HG03139 (cell line): ENCODE results near the gene ARHGEF2.
"Not testable (repeated sequence)": the region's sequence is repeated elsewhere in the genome, so short reads cannot be mapped to it uniquely, and the experiment has no call there.

Experiments used
- ATAC-seq: cut with Tn5 transposase; IDR thresholded peaks from one replicate; pipeline ENCODE4 v1.9.1; 2021; ENCODE audit not compliant: unreplicated experiment

Gene ARHGEF2

DNA sequence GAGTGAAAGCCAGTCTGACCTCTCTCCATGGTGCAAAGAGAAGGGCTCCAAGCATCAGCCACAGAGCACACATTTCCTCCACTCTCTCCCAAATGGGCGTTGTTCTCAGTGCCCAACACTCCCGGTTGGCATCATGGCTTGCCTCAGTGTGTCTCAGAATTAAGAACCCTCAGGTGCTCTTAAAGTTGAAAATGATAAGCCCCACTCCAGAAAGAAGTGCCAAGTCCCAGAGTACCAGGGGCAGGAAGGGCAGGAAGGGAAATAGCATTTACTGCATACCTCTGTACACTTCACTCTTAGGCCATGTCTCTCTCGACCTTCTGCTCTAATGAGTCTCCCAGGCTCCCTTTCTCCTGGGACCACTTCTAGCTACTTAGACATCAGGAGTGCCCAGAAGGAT lies 15.2 kb upstream of the ARHGEF2 start:
- no peak for ATAC-seq

DNA sequence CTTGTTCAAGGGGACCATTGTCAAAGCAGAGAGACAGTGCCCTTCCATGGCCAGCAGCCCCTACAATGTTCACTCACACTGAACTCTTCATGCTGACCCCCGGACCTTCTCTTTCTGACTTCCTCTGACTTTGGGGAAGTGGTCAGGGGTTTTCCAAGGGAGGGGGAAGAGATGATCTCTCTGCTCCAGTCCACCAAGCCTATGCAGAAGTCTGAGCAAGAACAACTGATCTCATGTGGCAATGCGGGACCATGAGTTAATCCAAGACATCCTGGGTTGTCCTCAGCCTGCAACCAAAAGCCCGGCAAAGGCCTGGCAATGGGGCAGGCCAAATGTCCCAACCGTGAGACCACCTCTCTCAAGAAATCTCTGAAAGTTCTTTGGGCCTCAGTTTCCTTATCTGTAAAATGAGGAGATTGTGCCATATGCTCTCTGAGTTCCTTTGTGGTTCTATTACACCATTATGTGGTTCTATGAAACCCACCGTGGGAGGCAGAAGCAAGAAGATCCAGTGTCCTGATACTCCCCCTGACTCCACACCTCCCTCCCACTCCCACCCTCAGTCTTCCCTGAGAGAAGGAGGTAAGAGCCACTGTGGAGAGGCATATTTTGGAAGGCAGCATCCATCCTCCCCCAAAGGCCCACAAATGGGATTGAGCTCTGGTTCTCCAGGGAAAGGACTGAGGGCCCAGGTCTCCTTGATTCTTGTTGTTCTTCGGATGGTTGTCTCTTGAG lies 11.8 kb upstream of the ARHGEF2 start:
- ATAC-seq, result no peak

DNA sequence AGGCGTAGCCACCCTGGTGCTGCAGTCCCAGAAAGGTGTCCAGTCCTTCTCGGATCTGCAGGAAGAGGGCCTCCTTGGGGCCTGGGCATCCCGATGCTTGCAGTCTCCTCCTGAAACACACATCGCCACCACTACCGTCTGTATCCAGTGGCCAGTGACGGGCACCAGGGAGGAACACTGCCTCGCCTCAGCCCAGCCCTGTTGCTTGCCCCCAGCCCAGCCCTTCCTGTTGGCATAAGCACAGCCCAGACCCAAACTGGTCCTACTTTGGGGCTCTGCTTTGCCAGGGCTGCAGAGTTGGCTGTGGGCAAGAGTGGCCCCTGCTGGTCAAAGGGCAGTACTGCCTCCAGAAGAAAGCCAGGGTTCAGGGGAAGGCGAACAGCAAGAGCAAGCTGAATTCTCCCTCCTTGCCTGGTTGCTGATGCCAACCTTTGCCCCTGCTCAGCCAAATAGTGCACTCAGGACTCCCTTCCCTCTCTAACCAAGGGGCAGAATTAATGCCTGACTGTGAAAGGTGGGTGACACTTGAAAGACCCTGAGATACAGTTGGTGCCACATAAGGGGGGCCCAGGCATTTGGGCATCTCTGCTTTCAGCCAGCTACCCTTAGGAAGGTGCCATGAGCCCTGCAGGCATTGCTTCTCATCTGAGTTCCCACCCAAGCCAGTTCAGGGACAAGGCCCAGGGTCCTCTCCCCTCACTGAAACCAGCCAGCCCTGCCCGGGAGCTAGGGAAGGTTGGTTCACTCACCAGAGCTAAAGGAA lies 11.1 kb upstream of the ARHGEF2 start:
- ATAC-seq, result no peak

DNA sequence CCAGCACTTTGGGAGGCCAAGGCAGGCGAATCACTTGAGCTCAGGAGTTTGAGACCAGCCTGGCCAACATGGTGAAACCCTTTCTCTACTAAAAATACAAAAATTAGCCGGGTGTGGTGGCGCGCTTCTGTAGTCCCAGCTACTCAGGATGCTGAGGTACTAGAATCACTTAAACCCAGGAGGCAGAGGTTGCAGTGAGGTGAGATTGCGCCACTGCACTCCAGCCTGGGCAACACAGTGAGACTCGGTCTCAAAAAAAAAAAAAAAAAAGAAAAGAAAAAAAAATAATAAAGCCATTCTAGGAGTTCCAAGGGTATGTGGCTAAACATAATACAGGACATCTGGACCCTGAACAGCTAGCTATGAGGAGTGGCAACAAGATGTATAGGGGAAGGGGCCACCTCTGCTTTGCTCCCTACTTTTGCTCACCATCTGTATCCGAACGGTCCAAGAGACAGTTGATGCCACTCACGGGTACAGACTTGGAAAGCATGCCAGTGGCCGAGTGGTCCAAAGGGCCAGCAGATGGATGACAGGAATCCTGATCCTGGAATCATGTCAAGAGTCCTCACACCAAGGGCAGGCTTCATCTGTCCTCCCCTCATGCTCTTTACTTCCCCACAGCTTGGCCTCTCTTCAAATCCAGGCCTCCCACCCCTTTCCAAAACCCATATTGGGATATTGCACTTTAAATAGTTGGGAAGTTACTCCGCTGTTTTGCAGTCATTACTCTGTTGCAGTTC lies 6.7 kb upstream of the ARHGEF2 start:
- not testable (repeated sequence) for ATAC-seq

DNA sequence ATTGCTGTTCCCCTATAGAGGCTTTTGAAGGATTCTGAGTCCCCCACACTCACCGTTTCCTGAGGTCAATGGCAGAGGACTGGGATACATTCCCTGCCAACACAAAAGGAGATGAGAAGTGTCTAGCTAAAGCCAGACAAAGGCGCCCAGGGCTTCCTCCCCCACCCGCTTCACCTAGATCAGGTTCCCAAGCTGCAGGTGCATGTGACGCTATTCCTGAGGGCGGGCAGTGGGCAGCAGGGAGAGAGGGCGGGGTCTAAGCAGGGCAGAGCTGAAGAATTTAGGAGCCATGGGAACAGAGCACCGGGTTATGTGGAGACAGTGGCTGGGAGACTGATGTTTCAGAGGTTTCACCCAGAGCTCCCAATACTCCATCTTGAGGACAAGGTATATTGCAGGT lies 6.0 kb upstream of the ARHGEF2 start:
- ATAC-seq, result no peak

DNA sequence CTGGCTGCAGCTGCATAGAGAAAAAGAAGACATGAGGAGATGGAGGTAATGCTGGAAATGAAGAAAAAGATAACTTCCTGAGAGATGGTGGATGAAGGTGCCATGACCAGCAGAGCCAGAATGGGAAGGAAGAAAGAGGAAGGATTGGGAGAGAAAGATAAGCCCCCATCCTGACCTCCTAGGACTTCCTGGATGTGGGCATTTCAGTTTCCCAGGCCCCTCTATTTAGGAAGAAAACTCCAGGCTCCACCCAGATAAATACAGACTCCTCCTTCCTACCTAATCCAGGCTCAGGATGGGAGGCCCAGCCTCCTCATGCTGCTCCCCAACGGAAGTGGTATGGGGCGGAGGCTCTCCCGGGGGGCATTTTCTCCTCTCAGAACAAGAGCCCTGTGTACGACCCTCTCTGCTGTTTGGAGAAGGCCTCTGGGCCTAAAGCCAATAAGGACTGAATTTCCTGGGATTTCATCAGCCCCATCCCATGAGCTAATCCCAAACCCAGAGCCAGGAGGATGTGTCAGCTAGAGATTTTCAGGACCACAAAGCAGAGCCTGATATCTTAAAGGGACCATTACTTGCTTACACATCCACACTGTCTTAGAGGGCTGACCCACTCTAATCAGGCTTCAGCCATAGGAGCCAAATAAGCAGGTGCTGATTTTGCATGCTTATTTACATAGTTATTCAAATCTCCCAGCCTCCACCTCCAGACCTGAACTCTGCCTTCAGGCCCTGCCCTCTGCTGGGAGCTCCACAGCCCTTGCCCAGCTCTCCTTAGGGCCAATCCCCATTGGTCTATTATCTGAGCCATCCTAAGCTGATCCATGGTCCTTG lies 5.1 kb upstream of the ARHGEF2 start:
- ATAC-seq, result no peak

DNA sequence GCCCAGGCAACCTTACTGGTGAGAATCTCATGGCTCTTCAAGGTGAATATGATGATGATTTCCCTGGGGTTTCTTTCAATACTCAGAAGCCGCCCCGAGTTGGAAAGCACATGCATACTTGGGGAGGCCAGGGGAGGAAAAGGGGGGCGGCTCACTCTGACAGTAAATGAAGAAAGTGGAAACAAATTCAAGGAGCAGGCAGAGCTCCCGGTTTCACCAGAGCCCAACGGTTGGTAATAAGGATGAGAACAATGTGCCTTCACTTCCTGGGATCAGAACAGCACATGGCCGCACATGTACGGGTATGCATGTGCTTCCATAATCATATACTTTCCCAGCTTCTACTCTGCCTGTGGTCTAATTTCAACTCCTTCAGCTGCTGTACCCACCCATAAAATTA lies 3.8 kb upstream of the ARHGEF2 start:
- no peak for ATAC-seq

DNA sequence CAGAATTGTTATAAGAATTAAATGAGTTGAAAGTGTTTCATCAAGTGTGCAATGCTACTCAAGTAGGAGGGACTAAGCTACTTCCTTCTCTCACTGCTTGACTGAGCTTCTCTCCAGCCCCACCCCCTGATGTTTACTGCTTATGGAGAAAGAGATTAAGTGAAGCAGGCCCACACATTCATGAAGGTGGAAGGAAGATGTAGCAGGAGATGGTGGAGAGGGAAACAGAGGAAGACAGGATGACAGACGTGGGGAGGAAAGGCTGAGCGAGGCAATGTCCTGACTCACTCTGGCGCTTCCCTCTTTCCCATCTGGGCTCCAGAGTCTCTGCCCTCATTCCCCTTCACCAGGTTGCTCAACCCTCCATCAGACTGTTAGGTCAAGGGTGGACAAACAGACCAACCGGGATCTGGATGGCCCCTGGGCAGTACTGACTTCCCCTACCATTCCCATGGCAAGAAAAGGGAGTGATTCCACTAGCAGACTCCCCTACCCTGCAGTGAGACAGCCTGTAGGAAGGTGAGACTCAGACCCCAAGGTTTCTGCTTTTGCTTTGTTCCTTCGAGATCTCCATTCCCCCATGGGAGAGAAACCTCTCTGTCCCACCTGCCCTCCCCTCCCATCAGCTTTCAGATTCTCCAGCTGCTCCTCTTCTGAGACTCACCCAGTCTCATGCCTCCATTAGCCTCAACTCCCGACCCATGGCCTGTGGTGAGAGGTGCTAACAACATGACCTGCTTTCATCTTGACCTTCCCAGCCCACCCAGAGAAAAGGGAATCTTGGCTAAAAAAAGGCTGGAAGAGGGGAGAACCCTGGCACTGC lies 3.1 kb upstream of the ARHGEF2 start:
- ATAC-seq, result no peak

DNA sequence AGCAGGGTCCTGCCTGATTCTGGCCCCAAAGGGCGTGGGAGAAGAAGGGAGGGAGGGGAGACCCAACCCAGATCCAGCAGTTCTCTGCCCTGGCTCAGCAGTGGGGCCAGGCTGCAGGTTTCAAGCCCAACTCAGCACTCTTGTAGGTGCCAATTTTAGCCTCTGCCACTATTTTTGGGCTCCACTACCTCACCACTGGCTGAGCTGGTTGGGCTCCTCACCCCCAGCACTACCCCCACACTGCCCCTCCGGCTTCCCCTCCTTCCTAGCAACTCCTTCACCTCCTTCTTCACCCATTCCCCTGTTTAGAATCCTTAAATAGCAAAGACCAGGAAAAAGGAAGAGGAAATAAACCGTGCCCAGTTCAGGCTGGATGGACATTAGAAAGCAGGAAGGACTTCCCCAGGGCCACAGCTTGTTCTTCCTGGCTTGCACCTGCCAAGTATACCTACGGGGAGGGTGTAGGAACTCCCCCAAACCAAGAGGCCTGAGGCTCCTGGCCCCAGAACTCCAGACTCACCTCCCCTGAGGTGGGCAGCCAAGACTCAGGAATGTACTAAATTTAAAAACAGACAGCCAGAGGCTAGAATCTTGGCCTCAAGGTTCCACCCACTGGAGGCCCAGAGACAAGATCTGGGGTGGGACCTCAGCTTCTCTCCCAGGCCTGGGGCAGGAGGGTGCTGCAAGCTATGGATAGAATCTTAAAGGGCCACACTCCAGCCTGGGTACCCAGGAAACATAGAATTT lies 1.4 kb upstream of the ARHGEF2 start:
- ATAC-seq, result no peak

DNA sequence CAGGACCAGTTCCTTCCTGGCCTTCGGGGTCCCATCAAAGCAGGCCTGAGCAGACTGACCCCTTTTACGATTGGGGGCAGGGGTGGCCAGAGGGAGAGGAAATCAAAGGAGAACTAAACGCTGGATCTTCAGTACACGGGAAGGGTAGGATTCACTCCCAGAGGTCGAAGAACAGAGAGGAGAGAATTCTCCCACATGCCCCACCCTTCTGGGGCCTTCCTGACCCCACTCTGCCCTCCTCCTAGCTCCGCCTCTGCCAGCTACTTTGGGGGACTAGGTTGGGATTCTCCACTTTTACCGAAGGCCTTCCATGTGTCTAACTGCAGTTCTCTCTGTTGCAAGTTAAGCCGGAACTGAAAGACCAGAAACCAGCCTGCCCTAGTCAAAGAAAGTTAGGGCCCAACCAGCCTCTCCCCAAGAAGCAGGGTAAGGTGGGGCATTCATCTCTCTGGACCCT lies 654 bp upstream of the ARHGEF2 start:
- no peak for ATAC-seq

DNA sequence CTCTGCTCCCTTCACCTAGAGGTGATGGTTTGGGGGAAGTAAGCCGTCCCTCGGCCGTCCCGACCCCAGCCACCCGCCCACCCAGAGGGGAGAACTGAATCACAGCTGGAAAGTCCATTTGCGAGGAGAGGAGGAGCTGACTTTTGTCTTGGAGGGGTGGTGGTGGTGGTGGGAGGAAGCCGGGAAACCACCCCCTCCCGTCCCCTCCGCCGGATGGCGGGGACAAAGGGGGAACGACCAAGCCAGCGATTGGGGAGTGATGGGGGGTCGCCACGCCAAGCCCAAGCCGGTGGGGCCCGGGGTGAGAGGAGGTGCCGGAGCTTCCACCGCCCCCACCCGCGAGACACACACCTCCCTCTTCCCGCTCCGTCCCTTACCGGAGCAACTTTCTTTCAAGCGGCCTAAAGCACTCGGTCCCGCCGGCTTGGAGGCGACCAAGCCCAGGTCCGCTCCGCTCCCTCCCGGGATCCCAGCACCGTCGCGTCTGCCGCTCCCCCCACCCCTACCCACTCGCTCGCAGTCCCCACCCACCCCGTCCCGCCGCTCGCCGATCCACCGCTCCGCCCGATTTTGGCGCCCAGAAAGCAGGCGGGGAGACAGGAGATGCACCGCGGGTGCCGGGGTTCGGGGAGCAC lies 540 bp downstream of the ARHGEF2 start:
- ATAC-seq, result no peak

DNA sequence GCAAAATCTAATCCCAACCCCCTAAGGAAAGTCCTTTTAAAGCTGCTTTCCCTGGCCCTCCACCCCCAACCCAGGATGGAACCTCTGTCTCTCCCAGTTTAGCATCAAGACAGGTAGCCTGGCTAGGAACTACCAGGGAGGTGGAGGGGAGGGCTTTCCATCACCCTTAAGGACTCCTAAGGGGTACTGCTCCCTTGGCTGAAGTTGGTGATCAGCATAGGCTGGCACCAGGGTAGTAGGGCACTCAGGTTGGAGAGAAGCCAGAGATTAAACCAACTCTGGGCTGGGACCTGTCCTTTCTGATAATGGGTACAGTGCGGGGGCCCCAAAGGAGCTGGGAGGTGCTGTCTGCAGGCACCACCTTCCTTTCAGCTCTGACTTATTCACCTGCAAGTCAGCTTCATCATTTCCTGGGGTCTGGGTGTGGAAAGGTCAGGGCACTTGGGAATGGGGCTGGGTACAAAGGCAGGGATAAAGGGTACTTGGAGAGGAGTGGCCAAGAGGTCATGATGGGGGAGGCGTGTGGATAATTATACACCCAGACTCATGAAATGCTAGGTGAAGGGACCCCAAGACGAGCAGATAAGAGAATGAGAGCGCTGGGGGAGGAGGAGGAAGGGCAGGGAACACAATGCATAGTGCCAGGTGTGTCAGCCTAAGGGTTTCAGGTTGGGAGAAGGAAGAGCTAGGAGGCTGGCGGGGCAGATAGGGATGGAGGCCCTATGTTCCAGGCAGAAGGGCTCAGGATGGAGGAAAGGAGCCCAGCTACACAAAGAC lies 1.2 kb downstream of the ARHGEF2 start:
- no peak for ATAC-seq

DNA sequence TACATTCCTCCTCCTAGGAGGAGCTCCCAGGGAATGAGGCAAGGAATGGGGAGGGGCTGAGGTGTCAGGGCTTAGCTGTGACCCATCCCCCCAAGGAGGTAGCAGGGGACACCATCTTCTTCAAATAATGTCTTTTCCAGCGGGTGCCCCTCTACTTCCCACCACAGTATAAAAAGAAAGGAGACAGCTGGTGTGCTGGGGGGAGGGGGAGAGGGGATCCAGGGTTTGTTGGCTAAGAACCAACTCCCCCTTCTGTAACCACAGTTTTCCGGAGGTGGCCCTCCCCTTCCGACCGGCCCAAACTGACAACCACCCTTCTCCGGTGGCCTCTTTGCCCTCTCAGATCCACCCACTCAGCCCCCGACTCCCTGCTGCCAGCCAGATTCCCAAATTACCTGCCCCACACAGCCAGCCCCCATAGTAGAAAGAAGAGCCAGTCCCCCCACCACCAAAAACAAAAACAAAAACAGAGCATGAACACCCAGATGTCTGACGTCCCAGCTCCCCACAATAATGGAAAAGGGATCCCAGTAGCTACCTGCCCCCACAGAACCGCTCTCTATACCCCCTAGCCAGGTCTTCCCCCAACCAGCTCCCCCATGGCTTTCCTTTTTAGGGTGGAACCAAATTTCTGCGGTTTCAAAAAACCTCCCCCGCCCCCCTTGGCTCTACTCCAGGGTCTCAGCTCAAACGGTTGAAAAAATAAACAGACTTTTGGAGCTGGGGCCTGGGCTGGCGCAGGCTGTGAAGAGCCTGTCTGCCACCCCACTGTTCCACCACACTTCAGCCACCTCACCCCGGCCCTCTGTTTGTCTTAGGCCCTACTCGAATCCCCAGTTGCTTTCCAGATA lies 2.1 kb downstream of the ARHGEF2 start:
- no peak for ATAC-seq

DNA sequence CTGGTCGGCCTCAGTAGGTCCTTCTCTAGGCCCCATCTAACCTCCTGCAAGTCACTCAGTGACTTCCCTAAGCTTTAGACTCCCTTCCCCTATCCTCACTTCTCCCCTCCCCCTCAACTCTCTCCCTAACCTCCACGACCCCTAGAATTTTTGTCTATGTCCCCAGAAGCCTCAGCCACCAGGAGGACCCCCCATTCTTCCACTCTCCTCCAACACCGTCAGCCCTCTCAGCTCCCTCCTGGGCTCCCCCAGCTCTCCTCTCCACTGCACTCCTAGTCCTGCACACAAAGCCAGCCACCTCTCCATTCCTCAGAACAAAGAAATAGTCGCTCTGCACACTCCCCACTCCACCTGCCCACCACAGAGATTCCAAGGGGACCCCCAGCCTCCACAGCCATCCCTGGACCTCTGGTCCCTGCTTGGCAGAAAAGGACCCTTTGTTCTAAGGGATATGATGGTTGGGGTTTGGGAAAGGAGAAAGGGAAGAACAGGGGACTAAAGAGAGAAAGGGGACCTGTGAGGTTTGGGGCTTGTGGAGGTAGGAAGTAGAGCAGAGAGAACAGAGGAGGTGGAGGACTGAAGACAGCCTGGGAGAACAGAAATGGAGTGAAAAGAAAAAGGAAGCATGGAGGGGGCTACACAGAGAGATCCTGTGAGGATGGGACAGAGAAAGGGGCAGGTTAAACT lies 2.8 kb downstream of the ARHGEF2 start:
- no peak for ATAC-seq

DNA sequence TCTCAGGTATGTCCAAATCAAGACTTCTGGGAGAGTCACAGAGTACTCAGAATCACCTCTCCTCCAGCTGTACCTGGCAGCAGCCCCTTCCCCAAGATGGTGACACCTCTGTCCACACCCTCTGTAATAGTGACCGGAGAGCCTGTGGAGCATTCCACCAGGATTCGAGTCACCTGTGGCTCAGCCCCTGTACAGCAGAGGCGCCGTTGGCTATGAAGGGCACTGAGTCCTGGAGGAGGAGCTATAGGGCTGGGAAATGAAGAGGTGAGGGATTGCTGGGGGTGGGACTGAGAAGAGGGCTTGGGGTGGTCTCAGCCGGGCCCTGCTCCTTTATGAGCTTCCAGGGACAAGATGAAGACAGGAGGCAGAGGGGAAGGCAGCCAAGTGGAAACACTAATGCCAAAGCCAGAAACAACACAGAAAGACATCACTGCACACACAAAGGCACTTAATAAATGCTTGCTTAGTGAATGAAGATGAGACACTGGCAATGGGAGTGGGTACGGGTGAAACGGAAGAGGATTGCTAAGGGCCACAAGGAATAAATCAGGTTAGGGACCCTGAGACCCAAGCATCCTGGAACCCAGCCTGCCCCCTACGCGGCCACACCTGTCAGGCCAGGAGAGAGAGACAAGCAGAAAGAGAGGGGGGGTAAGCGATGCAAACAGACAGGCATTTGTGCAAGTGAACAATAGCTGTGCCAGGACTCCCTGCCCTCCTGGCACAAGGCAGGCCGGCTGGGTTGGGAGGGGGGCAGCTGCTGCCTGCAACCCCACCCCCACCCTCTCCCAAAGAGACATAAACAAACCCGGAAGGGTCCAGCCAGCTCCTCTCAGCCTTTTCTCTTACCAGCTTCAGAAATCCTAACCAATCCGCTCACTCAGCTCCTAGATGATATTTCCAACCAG lies 3.9 kb downstream of the ARHGEF2 start:
- no peak for ATAC-seq

DNA sequence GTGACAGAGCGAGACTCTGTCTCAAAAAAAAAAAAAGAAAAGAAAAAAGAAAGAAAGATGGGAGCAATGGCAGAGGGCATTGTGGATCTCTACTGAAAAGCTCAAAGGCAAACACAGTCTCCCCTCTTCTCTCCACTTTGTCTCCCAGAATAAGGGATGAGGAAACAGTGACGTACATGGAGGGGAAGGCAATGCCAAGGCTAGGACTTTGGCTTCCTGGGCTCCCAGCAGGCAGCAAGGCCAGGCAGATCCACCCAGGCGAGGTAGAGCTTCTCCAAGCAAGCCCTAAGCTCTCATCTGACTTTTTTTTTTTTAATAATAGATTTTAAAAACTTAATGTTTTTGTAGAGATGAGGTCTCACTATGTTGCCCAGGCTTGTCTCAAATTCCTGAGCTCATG lies 4.6 kb downstream of the ARHGEF2 start:
- ATAC-seq, result no peak
